ENCODE measurements around the gene RARS2. TPM values are rescaled to one million over a fixed set of nuclear protein-coding genes. Genes with fewer than 3 reads are reported as not detected.

Gene RARS2
- total RNA-seq, 1 experiment from 2014 or later, result 14.8 TPM

- Histone ChIP-seq H3K79me2 (ENCODE audit: low read length) (no peaks in the 10 kb centered on the region), H3K9me2 (replicated peaks; ENCODE audit: low read length) (no peaks in the 10 kb centered on the region), H3K4me3 (ENCODE audit: low read length) (no peak overlapping the region), H3K9me3 (ENCODE audit: low read length) (no peaks in the 10 kb centered on the region), H3K4me1 (ENCODE audit: insufficient read depth, low read length) (no peaks in the 10 kb centered on the region), H3K27ac (ENCODE audit: low read length) (no peak overlapping the region), H3F3A (ENCODE audit: low read length, unreplicated experiment) (no peaks in the 10 kb centered on the region), H2AFZ (ENCODE audit: low read length) (no peak overlapping the region), H3K4me2 (ENCODE audit: low read length) (no peak overlapping the region), H3K27me3 (ENCODE audit: low read length) (no peaks in the 10 kb centered on the region), H3K36me3 (ENCODE audit: low read depth, low read length) (peaks cover 29% of the 10 kb centered on the region), H4K20me1 (ENCODE audit: low read length) (no peaks in the 10 kb centered on the region), H3K9ac (ENCODE audit: low read length) (no peak overlapping the region)
- DNase-seq, result no peak
- POLR2A ChIA-PET (ENCODE audit: unreplicated experiment), result no interaction called here
- BruUV-seq (replicated peaks), result no TSS peak
- TF ChIP-seq EZH2phosphoT487 (IDR thresholded peaks at IDR 0.05; ENCODE audit: borderline replicate concordance, low read length) (no peak), CTCF (conservative IDR thresholded peaks at IDR 0.05; ENCODE audit: low read depth, low read length) (no peak), EZH2 (IDR thresholded peaks at IDR 0.05; ENCODE audit: low read length, unreplicated experiment) (no peak)
- no peak for ATAC-seq
- CTCF ChIA-PET, result no interaction called here
- intact Hi-C loops (cut with micrococcal nuclease), result no loop called here
These were observed 51.1 kb downstream of the RARS2 start for GRCh38 chr6:87538510-87539260.

- Histone ChIP-seq H3K4me3 (ENCODE audit: low read length) (no peak overlapping the region), H2AFZ (ENCODE audit: low read length) (no peak overlapping the region), H3K4me1 (ENCODE audit: insufficient read depth, low read length) (no peaks in the 10 kb centered on the region), H3K79me2 (ENCODE audit: low read length) (no peaks in the 10 kb centered on the region), H3K9ac (ENCODE audit: low read length) (no peak overlapping the region), H3K4me2 (ENCODE audit: low read length) (no peak overlapping the region), H3K36me3 (ENCODE audit: low read depth, low read length) (peaks cover 12% of the 10 kb centered on the region), H3K9me3 (ENCODE audit: low read length) (no peaks in the 10 kb centered on the region), H3K27me3 (ENCODE audit: low read length) (no peaks in the 10 kb centered on the region), H3K9me2 (replicated peaks; ENCODE audit: low read length) (no peaks in the 10 kb centered on the region), H3K27ac (ENCODE audit: low read length) (no peak overlapping the region), H3F3A (ENCODE audit: low read length, unreplicated experiment) (no peaks in the 10 kb centered on the region), H4K20me1 (ENCODE audit: low read length) (no peaks in the 10 kb centered on the region)
- TF ChIP-seq EZH2 (IDR thresholded peaks at IDR 0.05; ENCODE audit: low read length, unreplicated experiment) (no peak), CTCF (conservative IDR thresholded peaks at IDR 0.05; ENCODE audit: low read depth, low read length) (no peak), EZH2phosphoT487 (IDR thresholded peaks at IDR 0.05; ENCODE audit: borderline replicate concordance, low read length) (no peak)
- no TSS peak for BruUV-seq (replicated peaks)
- DNase-seq (no peak), ATAC-seq (no peak)
- ChIA-PET CTCF (no interaction called here), POLR2A (ENCODE audit: unreplicated experiment) (interaction anchor here (0.6 kb wide), 1 partner anchor 13 kb away, joined by 3 read pairs; no protein-coding TSS in a partner anchor)
- intact Hi-C loops (cut with micrococcal nuclease), result no loop called here
These were observed 55.3 kb downstream of the RARS2 start for GRCh38 chr6:87534377-87535047.

GRCh38 chr6:87529221-87529620 is 60.6 kb downstream of the RARS2 start:
- Histone ChIP-seq H3K4me3 (ENCODE audit: low read length) (no peak overlapping the region), H3K9me3 (ENCODE audit: low read length) (no peaks in the 10 kb centered on the region), H3F3A (ENCODE audit: low read length, unreplicated experiment) (no peaks in the 10 kb centered on the region), H3K4me2 (ENCODE audit: low read length) (no peak overlapping the region), H3K27me3 (ENCODE audit: low read length) (no peaks in the 10 kb centered on the region), H3K4me1 (ENCODE audit: insufficient read depth, low read length) (no peaks in the 10 kb centered on the region), H3K79me2 (ENCODE audit: low read length) (no peaks in the 10 kb centered on the region), H3K36me3 (ENCODE audit: low read depth, low read length) (peaks cover 6% of the 10 kb centered on the region; the same call in 1 of the 2 replicates), H3K9me2 (replicated peaks; ENCODE audit: low read length) (no peaks in the 10 kb centered on the region), H3K27ac (ENCODE audit: low read length) (no peak overlapping the region), H3K9ac (ENCODE audit: low read length) (no peak overlapping the region), H4K20me1 (ENCODE audit: low read length) (no peaks in the 10 kb centered on the region), H2AFZ (ENCODE audit: low read length) (no peak overlapping the region)
- ChIA-PET POLR2A (ENCODE audit: unreplicated experiment) (no interaction called here), CTCF (no interaction called here)
- intact Hi-C loops (cut with micrococcal nuclease), result no loop called here
- BruUV-seq (replicated peaks), result no TSS peak
- TF ChIP-seq EZH2 (IDR thresholded peaks at IDR 0.05; ENCODE audit: low read length, unreplicated experiment) (no peak), CTCF (conservative IDR thresholded peaks at IDR 0.05; ENCODE audit: low read depth, low read length) (no peak), EZH2phosphoT487 (IDR thresholded peaks at IDR 0.05; ENCODE audit: borderline replicate concordance, low read length) (no peak)
- ATAC-seq (no peak), DNase-seq (no peak)
